Activated B cell treated with CpG ODN at 0.5 μM for 24 hours (primary cell): Measurements from ENCODE around the gene CNTN4. TPM values are rescaled to one million over a fixed set of nuclear protein-coding genes. Genes with fewer than 3 reads are reported as not detected.

ENCODE experiments used
- ATAC-seq: fragments of 200-7000 bp; cut with Tn5 transposase; one replicate; pipeline ENCODE4 v1.10.0; 2021; ENCODE audit warnings: low read depth, mild to moderate bottlenecking, moderate library complexity
- CTCF ChIA-PET: fragments of 350-600 bp; sonication (Branson Sonifier 250); formaldehyde crosslinking; loops from one replicate; lab custom pipeline; 2021; ENCODE audit warnings: antibody characterized with exemption; lab: Charles Lee
- POLR2A ChIA-PET: fragments of 350-600 bp; sonication (Branson Sonifier 250); formaldehyde crosslinking; loops from one replicate; lab custom pipeline; 2021; ENCODE audit warnings: antibody characterized with exemption; lab: Charles Lee
- DNase-seq: peaks from one replicate; pipeline ENCODE4 v3.0.0; 2022
- H3K27ac Mint-ChIP-seq: one replicate; pipeline ENCODE4 v1.8.0; 2020; ENCODE audit warnings: mixed read lengths
- H3K27me3 Mint-ChIP-seq: one replicate; pipeline ENCODE4 v1.8.0; 2021; ENCODE audit warnings: mixed read lengths
- H3K36me3 Mint-ChIP-seq: one replicate; pipeline ENCODE4 v1.8.0; 2021; ENCODE audit warnings: low read depth, mixed read lengths
- H3K4me1 Mint-ChIP-seq: one replicate; pipeline ENCODE4 v1.8.0; 2021; ENCODE audit warnings: mixed read lengths
- H3K4me3 Mint-ChIP-seq: one replicate; pipeline ENCODE4 v1.8.0; 2020; ENCODE audit warnings: mild to moderate bottlenecking, mixed read lengths
- H3K9me3 Mint-ChIP-seq: one replicate; pipeline ENCODE4 v1.8.0; 2020; ENCODE audit warnings: mixed read lengths
- intact Hi-C: fragments of 100-400 bp; cut with micrococcal nuclease; formaldehyde crosslinking; loops from one replicate; pipeline ENCODE4 v1.15.1; 2024
- total RNA-seq: library from RNA; stranded (reverse); gene quantifications from 2 replicates; pipeline ENCODE4 v1.2.3, GENCODE V29; 2022
- TF ChIP-seq, protein P1 (sequence below): fragments of 200-600 bp; IDR thresholded peaks from one replicate; pipeline ENCODE4 v1.8.0; 2022; ENCODE audit warnings: antibody characterized with exemption, mild to moderate bottlenecking

CNTN4 gene
- total RNA-seq, 1 donor from 2014 or later = not detected

DNA sequence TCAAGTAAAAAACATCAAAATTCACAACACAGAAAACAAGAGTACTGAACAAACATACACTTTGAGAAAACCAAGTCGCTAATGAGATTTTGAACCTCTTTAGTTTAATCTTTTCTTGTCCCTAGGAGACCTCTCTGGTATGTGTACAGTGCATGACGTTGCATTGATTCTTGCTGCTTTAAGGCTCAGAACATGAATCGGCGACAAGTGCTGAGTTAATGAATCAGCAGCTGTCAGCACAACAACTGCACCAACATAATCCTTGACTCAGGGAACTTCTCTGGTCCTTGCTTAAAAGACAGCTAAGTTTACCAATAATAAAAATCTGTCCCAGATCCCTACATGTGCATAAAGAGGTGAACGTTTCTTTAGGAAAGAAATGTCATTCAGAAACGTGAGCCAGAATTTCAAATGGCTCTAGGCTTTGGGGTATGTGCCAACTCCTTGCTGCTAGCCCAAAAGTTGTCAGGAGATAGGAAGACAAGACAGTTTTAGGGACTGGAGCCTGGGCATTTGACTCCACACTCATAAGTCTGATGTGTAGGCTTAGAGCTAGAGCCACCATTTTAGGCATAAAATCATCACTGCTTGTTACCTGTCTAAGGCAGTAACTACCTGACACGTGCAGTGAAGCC is 924.6 kb downstream of the CNTN4 start:
- ATAC-seq (no peak), DNase-seq (no peak)
- peaks cover 9% of the 10 kb centered on the region for H3K27me3 Mint-ChIP-seq
- ChIA-PET POLR2A (no interaction called here), CTCF (no interaction called here)
- no peak overlapping the region for H3K4me3 Mint-ChIP-seq
- H3K9me3 Mint-ChIP-seq = no peaks in the 10 kb centered on the region
- H3K27ac Mint-ChIP-seq = no peak overlapping the region
- TF ChIP-seq, protein P1, sequence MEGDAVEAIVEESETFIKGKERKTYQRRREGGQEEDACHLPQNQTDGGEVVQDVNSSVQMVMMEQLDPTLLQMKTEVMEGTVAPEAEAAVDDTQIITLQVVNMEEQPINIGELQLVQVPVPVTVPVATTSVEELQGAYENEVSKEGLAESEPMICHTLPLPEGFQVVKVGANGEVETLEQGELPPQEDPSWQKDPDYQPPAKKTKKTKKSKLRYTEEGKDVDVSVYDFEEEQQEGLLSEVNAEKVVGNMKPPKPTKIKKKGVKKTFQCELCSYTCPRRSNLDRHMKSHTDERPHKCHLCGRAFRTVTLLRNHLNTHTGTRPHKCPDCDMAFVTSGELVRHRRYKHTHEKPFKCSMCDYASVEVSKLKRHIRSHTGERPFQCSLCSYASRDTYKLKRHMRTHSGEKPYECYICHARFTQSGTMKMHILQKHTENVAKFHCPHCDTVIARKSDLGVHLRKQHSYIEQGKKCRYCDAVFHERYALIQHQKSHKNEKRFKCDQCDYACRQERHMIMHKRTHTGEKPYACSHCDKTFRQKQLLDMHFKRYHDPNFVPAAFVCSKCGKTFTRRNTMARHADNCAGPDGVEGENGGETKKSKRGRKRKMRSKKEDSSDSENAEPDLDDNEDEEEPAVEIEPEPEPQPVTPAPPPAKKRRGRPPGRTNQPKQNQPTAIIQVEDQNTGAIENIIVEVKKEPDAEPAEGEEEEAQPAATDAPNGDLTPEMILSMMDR = no peak
- peaks cover under 1% of the 10 kb centered on the region for H3K4me1 Mint-ChIP-seq
- no peaks in the 10 kb centered on the region for H3K36me3 Mint-ChIP-seq
- intact Hi-C loops = no loop called here

DNA sequence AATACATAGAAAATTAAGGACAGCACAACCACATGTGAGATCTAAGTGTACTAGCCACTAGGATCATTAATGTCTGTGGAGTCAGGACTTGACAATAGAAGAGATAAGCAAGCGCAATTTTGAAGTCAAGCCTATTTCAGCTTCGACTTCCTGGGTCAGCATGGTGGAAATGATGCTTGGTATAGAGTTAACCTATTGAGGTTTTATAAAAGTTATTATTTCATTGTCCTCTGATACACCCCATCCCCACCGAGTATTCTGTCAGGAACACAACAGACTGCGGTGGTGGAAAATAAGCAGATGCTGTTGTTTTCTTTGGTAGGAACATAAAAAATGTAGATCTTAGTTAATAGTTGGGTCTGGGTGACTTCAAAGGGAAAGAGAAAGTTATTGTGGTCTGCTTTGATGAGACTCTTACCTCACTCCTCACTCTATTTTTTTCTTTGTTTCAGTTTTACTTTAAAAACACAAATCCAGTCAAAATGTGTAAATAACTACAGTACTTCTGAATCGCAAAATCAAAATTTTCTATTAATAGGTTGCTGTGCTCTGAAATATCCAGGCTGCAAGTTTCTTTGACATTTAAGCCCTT is 929.4 kb downstream of the CNTN4 start:
- ATAC-seq (no peak), DNase-seq (no peak)

DNA sequence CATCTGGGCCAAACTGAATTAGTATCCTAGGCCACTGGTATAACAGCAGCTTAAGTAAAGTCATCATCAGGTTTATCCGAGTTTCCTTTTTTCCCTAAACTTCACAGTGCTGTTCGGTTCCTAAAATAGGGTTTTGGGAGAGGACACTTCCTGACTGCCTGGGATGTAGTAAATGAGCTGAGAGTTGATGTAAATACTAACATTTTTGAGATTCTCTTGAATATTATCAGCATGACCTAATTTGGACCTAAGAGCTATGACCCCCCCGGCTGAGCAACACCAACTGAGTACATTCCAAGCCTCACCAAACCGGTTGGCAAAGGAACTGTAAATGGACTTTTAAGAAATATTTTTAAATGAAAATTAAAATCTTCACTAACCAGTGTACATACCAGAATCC is 932.7 kb downstream of the CNTN4 start:
- H3K27ac Mint-ChIP-seq = no peak overlapping the region
- H3K4me3 Mint-ChIP-seq = no peak overlapping the region
- no peaks in the 10 kb centered on the region for H3K36me3 Mint-ChIP-seq
- CTCF ChIA-PET = no interaction called here
- no peaks in the 10 kb centered on the region for H3K9me3 Mint-ChIP-seq
- ATAC-seq (no peak), DNase-seq (no peak)
- no peaks in the 10 kb centered on the region for H3K27me3 Mint-ChIP-seq
- H3K4me1 Mint-ChIP-seq = peaks cover 3% of the 10 kb centered on the region
- intact Hi-C loops = no loop called here
- POLR2A ChIA-PET = no interaction called here
- TF ChIP-seq, protein P1 = no peak

More for the DNA sequence above, 929.4 kb downstream of the CNTN4 start:
- POLR2A ChIA-PET = no interaction called here
- Mint-ChIP-seq H3K4me1 (peaks cover 3% of the 10 kb centered on the region), H3K27me3 (peaks cover 1% of the 10 kb centered on the region), H3K36me3 (no peaks in the 10 kb centered on the region), H3K27ac (no peak overlapping the region), H3K4me3 (no peak overlapping the region), H3K9me3 (no peaks in the 10 kb centered on the region)
- TF ChIP-seq, protein P1 = no peak
- CTCF ChIA-PET = no interaction called here
- intact Hi-C loops = no loop called here

DNA sequence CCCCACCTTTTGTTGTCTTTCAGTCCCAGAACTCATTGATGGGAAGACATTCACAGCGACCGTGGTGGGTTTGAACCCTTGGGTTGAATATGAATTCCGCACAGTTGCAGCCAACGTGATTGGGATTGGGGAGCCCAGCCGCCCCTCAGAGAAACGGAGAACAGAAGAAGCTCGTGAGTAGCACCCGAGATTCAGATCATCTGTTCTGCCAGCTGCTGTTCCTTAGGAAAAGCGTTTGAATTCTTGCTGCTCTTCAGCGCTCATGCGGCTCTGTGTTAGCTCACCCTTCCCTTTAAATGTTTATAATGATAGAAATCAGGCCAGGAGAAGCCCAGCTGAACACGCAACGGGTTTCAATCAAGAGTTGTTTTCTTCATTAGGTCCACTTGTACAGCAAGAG is 938.5 kb downstream of the CNTN4 start:
- H3K27ac Mint-ChIP-seq = no peak overlapping the region
- POLR2A ChIA-PET = no interaction called here
- ATAC-seq (no peak), DNase-seq (no peak)
- H3K4me1 Mint-ChIP-seq = no peaks in the 10 kb centered on the region
- peaks cover 8% of the 10 kb centered on the region for H3K27me3 Mint-ChIP-seq
- intact Hi-C loops = no loop called here
- H3K9me3 Mint-ChIP-seq = no peaks in the 10 kb centered on the region
- CTCF ChIA-PET = no interaction called here
- no peaks in the 10 kb centered on the region for H3K36me3 Mint-ChIP-seq
- no peak overlapping the region for H3K4me3 Mint-ChIP-seq
- TF ChIP-seq, protein P1 = no peak

DNA sequence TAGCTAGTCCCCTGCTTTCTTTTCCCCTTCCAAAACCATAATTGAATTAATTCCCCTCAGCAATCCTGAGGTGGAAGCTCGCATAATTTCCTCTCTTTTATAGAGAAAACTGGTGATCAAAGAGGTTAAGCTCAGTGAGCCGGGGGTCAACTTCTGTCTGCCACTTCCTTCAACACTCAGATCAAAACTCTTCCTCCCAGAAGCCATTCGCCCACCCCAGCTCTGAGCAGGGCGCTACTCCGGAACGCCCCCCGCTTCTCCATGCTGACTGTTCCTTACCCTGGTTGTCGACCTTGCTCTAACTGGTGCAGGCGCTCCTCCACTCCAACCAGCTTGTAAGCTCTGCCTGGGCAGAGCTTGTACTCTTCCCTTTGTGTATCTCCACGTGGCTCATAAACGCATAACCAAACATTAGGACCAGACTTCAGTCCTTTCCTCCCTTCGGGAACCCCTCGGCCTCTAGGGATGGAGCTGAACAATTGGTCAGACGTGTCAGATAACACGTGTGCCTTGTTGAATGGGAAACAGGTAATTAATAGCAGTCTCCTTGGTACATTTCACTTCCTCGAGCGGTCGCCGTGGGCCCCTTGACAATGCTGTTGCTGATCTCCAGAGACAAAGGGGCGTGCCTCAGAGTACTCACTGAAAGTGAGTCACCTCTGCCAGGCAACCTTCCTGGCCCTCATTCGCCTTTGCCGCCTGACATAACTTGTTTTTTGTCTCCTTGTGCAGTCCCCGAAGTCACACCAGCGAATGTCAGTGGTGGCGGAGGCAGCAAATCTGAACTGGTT is 939.7 kb downstream of the CNTN4 start:
- Mint-ChIP-seq H3K36me3 (no peaks in the 10 kb centered on the region), H3K27me3 (peaks cover 8% of the 10 kb centered on the region), H3K4me3 (no peak overlapping the region), H3K27ac (no peak overlapping the region), H3K4me1 (no peaks in the 10 kb centered on the region), H3K9me3 (no peaks in the 10 kb centered on the region)
- DNase-seq (no peak), ATAC-seq (no peak)
- CTCF ChIA-PET = interaction anchor here (0.7 kb wide), 1 partner anchor 96 kb away, joined by 3 read pairs; no protein-coding TSS in a partner anchor
- intact Hi-C loops = no loop called here
- TF ChIP-seq, protein P1 = no peak
- POLR2A ChIA-PET = no interaction called here
